Activated T-cell treated with anti-CD3 and anti-CD28 coated beads, Interleukin-2, amount 50 U/mL, for 24 hours (primary cell): Measurements from ENCODE around the gene CD69.

ENCODE experiments used
- DNase-seq: peaks from one replicate; pipeline ENCODE4 v3.0.0-alpha.2; 2020
- H3K27ac Mint-ChIP-seq: 2 replicates; pipeline ENCODE4 v1.8.0; 2020; ENCODE audit warnings: mild to moderate bottlenecking, mixed read lengths
- H3K27me3 Mint-ChIP-seq: 2 replicates; pipeline ENCODE4 v1.8.0; 2020; ENCODE audit warnings: mixed read lengths
- H3K36me3 Mint-ChIP-seq: 2 replicates; pipeline ENCODE4 v1.8.0; 2020; ENCODE audit warnings: low read depth, mixed read lengths
- H3K4me1 Mint-ChIP-seq: 2 replicates; pipeline ENCODE4 v1.8.0; 2020; ENCODE audit warnings: low read depth, mixed read lengths
- H3K4me3 Mint-ChIP-seq: 2 replicates; pipeline ENCODE4 v1.8.0; 2020; ENCODE audit warnings: mild to moderate bottlenecking, moderate library complexity, mixed read lengths
- H3K9me3 Mint-ChIP-seq: 2 replicates; pipeline ENCODE4 v1.8.0; 2020; ENCODE audit warnings: mixed read lengths

CD69 gene

GRCh38 chr12:9760699-9761418 is at the start of gene CD69:
Gene CD69, minus strand, starts transcription at chr12:9760901. Its CDS starts 81 bp downstream, at chr12:9760820.
- Mint-ChIP-seq H3K4me3 (peak within 1 kb of the TSS; percentile 98), H3K4me1 (peaks cover 54% of the 10 kb centered on the region), H3K27me3 (no peaks in the 10 kb centered on the region), H3K36me3 (peaks cover 52% of the 10 kb centered on the region), H3K9me3 (peaks cover 7% of the 10 kb centered on the region), H3K27ac (peak within 1 kb of the TSS; percentile 99)
- peak; percentile 75 for DNase-seq

- no peaks in the 10 kb centered on the region for H3K36me3 Mint-ChIP-seq
- no peak overlapping the region for H3K4me3 Mint-ChIP-seq
- no peaks in the 10 kb centered on the region for H3K9me3 Mint-ChIP-seq
- H3K27me3 Mint-ChIP-seq = peaks cover 3% of the 10 kb centered on the region
- DNase-seq = no peak
- no peak overlapping the region for H3K27ac Mint-ChIP-seq
- peaks cover 15% of the 10 kb centered on the region for H3K4me1 Mint-ChIP-seq
Measured at GRCh38 chr12:9809866-9810265, 49.2 kb upstream of the CD69 start.

- no peak for DNase-seq
- Mint-ChIP-seq H3K9me3 (no peaks in the 10 kb centered on the region), H3K4me1 (peaks cover 14% of the 10 kb centered on the region), H3K4me3 (no peak overlapping the region), H3K27ac (no peak overlapping the region), H3K27me3 (peaks cover 3% of the 10 kb centered on the region), H3K36me3 (no peaks in the 10 kb centered on the region)
Measured at GRCh38 chr12:9809338-9809737, 48.6 kb upstream of the CD69 start.

GRCh38 chr12:9808504-9808903 is 47.8 kb upstream of the CD69 start:
- H3K4me1 Mint-ChIP-seq = peaks cover 7% of the 10 kb centered on the region
- no peaks in the 10 kb centered on the region for H3K36me3 Mint-ChIP-seq
- DNase-seq = no peak
- peaks cover 3% of the 10 kb centered on the region for H3K27me3 Mint-ChIP-seq
- H3K27ac Mint-ChIP-seq = no peak overlapping the region
- H3K4me3 Mint-ChIP-seq = no peak overlapping the region
- H3K9me3 Mint-ChIP-seq = no peaks in the 10 kb centered on the region

GRCh38 chr12:9806714-9807113 is 46.0 kb upstream of the CD69 start:
- Mint-ChIP-seq H3K36me3 (no peaks in the 10 kb centered on the region), H3K9me3 (no peaks in the 10 kb centered on the region), H3K4me3 (no peak overlapping the region), H3K4me1 (peaks cover 4% of the 10 kb centered on the region), H3K27ac (no peak overlapping the region), H3K27me3 (peaks cover 3% of the 10 kb centered on the region)
- no peak for DNase-seq

- H3K27me3 Mint-ChIP-seq = peaks cover 3% of the 10 kb centered on the region
- H3K4me3 Mint-ChIP-seq = no peak overlapping the region
- H3K4me1 Mint-ChIP-seq = peaks cover 4% of the 10 kb centered on the region
- H3K36me3 Mint-ChIP-seq = no peaks in the 10 kb centered on the region
- no peak overlapping the region for H3K27ac Mint-ChIP-seq
- DNase-seq = no peak
- no peaks in the 10 kb centered on the region for H3K9me3 Mint-ChIP-seq
Measured at GRCh38 chr12:9805883-9806282, 45.2 kb upstream of the CD69 start.

- DNase-seq = no peak
- Mint-ChIP-seq H3K27ac (no peak overlapping the region), H3K27me3 (no peaks in the 10 kb centered on the region), H3K36me3 (no peaks in the 10 kb centered on the region), H3K4me1 (peaks cover 30% of the 10 kb centered on the region), H3K4me3 (no peak overlapping the region), H3K9me3 (no peaks in the 10 kb centered on the region)
Measured at GRCh38 chr12:9799961-9800360, 39.3 kb upstream of the CD69 start.

GRCh38 chr12:9797722-9798619 is 37.3 kb upstream of the CD69 start:
- H3K4me3 Mint-ChIP-seq = peak overlapping the region; percentile 68
- H3K27ac Mint-ChIP-seq = peak overlapping the region; percentile 84
- peak; percentile 56 for DNase-seq
- no peaks in the 10 kb centered on the region for H3K9me3 Mint-ChIP-seq
- H3K4me1 Mint-ChIP-seq = peaks cover 47% of the 10 kb centered on the region
- no peaks in the 10 kb centered on the region for H3K36me3 Mint-ChIP-seq
- H3K27me3 Mint-ChIP-seq = no peaks in the 10 kb centered on the region

GRCh38 chr12:9796971-9797370 is 36.3 kb upstream of the CD69 start:
- no peaks in the 10 kb centered on the region for H3K27me3 Mint-ChIP-seq
- no peaks in the 10 kb centered on the region for H3K9me3 Mint-ChIP-seq
- H3K4me1 Mint-ChIP-seq = peaks cover 56% of the 10 kb centered on the region
- H3K27ac Mint-ChIP-seq = peak overlapping the region; percentile 96
- DNase-seq = no peak
- no peaks in the 10 kb centered on the region for H3K36me3 Mint-ChIP-seq
- peak overlapping the region; percentile 68 for H3K4me3 Mint-ChIP-seq

- Mint-ChIP-seq H3K27ac (peak overlapping the region; percentile 96), H3K36me3 (no peaks in the 10 kb centered on the region), H3K4me3 (peak overlapping the region; percentile 68), H3K4me1 (peaks cover 63% of the 10 kb centered on the region), H3K9me3 (no peaks in the 10 kb centered on the region), H3K27me3 (no peaks in the 10 kb centered on the region)
- DNase-seq = no peak
Measured at GRCh38 chr12:9796346-9796745, 35.6 kb upstream of the CD69 start.

GRCh38 chr12:9795945-9796344 is 35.2 kb upstream of the CD69 start:
- no peaks in the 10 kb centered on the region for H3K9me3 Mint-ChIP-seq
- peak overlapping the region; percentile 68 for H3K4me3 Mint-ChIP-seq
- peak overlapping the region; percentile 96 for H3K27ac Mint-ChIP-seq
- DNase-seq = no peak
- H3K27me3 Mint-ChIP-seq = no peaks in the 10 kb centered on the region
- peaks cover 67% of the 10 kb centered on the region for H3K4me1 Mint-ChIP-seq
- H3K36me3 Mint-ChIP-seq = no peaks in the 10 kb centered on the region

GRCh38 chr12:9794484-9795093 is 33.9 kb upstream of the CD69 start:
- no peaks in the 10 kb centered on the region for H3K36me3 Mint-ChIP-seq
- no peaks in the 10 kb centered on the region for H3K27me3 Mint-ChIP-seq
- peak overlapping the region; percentile 68 for H3K4me3 Mint-ChIP-seq
- DNase-seq = no peak
- peaks cover 74% of the 10 kb centered on the region for H3K4me1 Mint-ChIP-seq
- peak overlapping the region; percentile 96 for H3K27ac Mint-ChIP-seq
- H3K9me3 Mint-ChIP-seq = peaks cover 6% of the 10 kb centered on the region

- Mint-ChIP-seq H3K27ac (peak overlapping the region; percentile 96), H3K36me3 (no peaks in the 10 kb centered on the region), H3K27me3 (no peaks in the 10 kb centered on the region), H3K9me3 (peaks cover 10% of the 10 kb centered on the region), H3K4me3 (peak overlapping the region; percentile 68), H3K4me1 (peaks cover 79% of the 10 kb centered on the region)
- DNase-seq = no peak
Measured at GRCh38 chr12:9793779-9794395, 33.2 kb upstream of the CD69 start.

- Mint-ChIP-seq H3K4me1 (peaks cover 81% of the 10 kb centered on the region), H3K4me3 (peak overlapping the region; percentile 68), H3K27me3 (no peaks in the 10 kb centered on the region), H3K9me3 (peaks cover 10% of the 10 kb centered on the region), H3K27ac (peak overlapping the region; percentile 96), H3K36me3 (no peaks in the 10 kb centered on the region)
- DNase-seq = no peak
Measured at GRCh38 chr12:9792961-9793617, 32.4 kb upstream of the CD69 start.
